Activated naive CD4-positive, alpha-beta T cell treated with anti-CD3 and anti-CD28 coated beads, Interleukin-2, amount 10 ng/mL, durations not matched to agents 7 days and 5 days (primary cell): ENCODE data around the gene DMBT1.
"Not testable (repeated sequence)": the region's sequence is repeated elsewhere in the genome, so short reads cannot be mapped to it uniquely, and the experiment has no call there.

Experiments
- CTCF ChIA-PET: fragments of 350-600 bp; sonication (Branson Sonifier 250); formaldehyde crosslinking; loops from one replicate; lab custom pipeline; 2021; ENCODE audit warnings: antibody characterized with exemption; lab: Charles Lee
- DNase-seq: peaks from one replicate; pipeline ENCODE4 v3.0.0-alpha.2; 2020
- H3K27ac Mint-ChIP-seq: one replicate; pipeline ENCODE4 v1.8.0; 2021; ENCODE audit warnings: mild to moderate bottlenecking, moderate library complexity, mixed read lengths
- H3K27me3 Mint-ChIP-seq: one replicate; pipeline ENCODE4 v1.8.0; 2021; ENCODE audit warnings: mild to moderate bottlenecking, mixed read lengths
- H3K36me3 Mint-ChIP-seq: one replicate; pipeline ENCODE4 v1.8.0; 2021; ENCODE audit warnings: mixed read lengths
- H3K4me1 Mint-ChIP-seq: one replicate; pipeline ENCODE4 v1.8.0; 2021; ENCODE audit warnings: mixed read lengths
- H3K4me3 Mint-ChIP-seq: one replicate; pipeline ENCODE4 v1.8.0; 2021; ENCODE audit warnings: mild to moderate bottlenecking, moderate library complexity, mixed read lengths
- H3K9me3 Mint-ChIP-seq: one replicate; pipeline ENCODE4 v1.8.0; 2021; ENCODE audit warnings: mixed read lengths

Gene DMBT1

DNA sequence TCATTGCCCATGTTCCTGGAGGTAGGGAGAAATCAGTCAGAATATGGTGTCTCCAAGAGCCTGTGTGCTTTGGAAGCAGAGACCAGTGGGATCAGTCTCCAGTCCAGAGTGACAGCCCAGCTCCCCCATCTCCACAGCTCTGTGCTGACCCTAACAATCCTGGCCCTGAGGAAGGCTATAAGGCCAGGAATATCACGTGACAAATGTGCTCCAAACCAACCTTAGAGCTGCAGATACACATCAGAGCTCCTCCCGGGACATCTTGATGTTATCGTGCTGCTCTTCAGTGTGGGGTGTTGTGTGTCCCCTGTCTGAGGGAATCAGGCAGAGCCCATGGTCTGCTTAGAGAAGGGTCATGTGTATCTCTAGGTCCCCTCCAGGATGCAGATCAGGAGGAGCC lies 15.2 kb downstream of the DMBT1 start:
- H3K9me3 Mint-ChIP-seq, result no peaks in the 10 kb centered on the region

GRCh38 chr10:122576291-122576690 lies 15.7 kb downstream of the DMBT1 start:
- CTCF ChIA-PET, result interaction anchor here (1.4 kb wide), 1 partner anchor 10 kb away, joined by 4 read pairs; no protein-coding TSS in a partner anchor
- H3K4me1 Mint-ChIP-seq, result no peaks in the 10 kb centered on the region
- H3K36me3 Mint-ChIP-seq, result no peaks in the 10 kb centered on the region
- H3K9me3 Mint-ChIP-seq, result no peaks in the 10 kb centered on the region
- H3K27ac Mint-ChIP-seq, result no peak overlapping the region
- no peak overlapping the region for H3K4me3 Mint-ChIP-seq
- DNase-seq, result no peak
- peaks cover 4% of the 10 kb centered on the region for H3K27me3 Mint-ChIP-seq

More for the DNA sequence above, 15.2 kb downstream of the DMBT1 start:
- no peak overlapping the region for H3K27ac Mint-ChIP-seq
- H3K36me3 Mint-ChIP-seq, result no peaks in the 10 kb centered on the region
- H3K27me3 Mint-ChIP-seq, result peaks cover 5% of the 10 kb centered on the region
- H3K4me1 Mint-ChIP-seq, result no peaks in the 10 kb centered on the region
- H3K4me3 Mint-ChIP-seq, result no peak overlapping the region
- DNase-seq, result no peak
- CTCF ChIA-PET, result interaction anchor here (1.4 kb wide), 1 partner anchor 10 kb away, joined by 4 read pairs; no protein-coding TSS in a partner anchor

DNA sequence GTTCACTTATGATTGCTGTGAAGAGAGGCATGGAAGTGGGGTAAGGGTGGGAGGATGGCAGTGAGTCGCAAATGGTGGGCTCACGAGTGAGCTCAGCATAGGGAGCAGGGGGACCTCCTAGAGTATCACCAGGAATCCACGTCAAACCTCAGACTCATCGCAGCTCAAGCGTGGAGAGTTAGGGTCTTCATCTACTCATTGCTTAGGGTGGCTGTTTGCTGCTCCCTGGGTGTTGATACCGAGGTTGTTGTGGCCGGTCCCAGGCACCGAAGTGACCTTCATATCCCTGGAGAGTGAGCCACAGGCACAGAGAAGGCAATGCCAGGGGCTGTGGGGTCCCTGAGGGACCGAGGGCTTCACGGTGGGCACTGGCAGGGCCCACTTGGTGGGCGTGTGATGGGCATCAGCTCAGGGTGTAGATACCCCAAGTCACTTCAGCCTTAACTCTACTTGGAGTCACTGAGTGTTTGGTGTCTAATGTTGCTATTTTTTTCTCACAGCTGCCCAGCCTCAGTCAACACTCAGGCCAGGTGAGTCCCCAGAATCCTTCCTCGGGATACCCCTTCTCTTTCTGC lies 16.8 kb downstream of the DMBT1 start:
- no peak overlapping the region for H3K27ac Mint-ChIP-seq
- CTCF ChIA-PET, result interaction anchor here (1.3 kb wide), 1 partner anchor 12 kb away, joined by 6 read pairs; no protein-coding TSS in a partner anchor
- no peaks in the 10 kb centered on the region for H3K4me1 Mint-ChIP-seq
- peaks cover 4% of the 10 kb centered on the region for H3K27me3 Mint-ChIP-seq
- no peaks in the 10 kb centered on the region for H3K9me3 Mint-ChIP-seq
- no peak for DNase-seq
- no peaks in the 10 kb centered on the region for H3K36me3 Mint-ChIP-seq
- H3K4me3 Mint-ChIP-seq, result no peak overlapping the region

GRCh38 chr10:122586070-122586469 lies 25.5 kb downstream of the DMBT1 start:
- H3K4me3 Mint-ChIP-seq, H3K4me1 Mint-ChIP-seq, H3K27me3 Mint-ChIP-seq, DNase-seq, H3K27ac Mint-ChIP-seq, CTCF ChIA-PET, H3K36me3 Mint-ChIP-seq, H3K9me3 Mint-ChIP-seq: not testable (repeated sequence)

DNA sequence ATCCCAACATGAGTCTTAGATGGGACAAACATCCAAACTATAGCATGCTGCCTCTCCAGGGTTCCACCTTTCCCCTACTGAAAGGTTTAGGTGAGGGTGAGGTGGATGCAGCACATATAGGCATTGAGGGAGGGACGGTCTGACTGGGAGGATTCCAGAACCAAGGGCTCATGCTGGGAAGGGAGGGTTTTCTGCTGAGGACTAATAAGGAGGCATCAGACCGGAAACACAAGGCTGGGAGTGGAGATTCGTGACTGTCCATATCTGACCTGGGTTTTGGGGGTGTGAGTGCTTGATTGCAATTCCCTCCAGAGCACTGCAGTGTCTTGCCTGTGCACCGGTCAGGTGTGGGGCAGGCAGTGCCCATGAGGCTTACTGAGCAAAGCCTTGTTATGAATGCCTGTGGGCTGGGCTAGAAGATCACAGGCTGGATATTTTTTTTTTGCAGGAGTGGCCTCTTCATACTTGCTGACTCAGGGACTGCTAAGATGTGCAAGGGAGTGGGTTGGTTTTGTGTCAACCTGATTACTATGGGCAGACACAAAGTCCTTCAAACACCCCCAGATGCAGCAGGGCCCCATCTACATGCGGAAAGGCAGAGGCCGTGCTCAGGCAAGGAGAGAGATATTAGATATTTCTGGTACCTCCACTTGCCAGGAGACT lies 26.7 kb downstream of the DMBT1 start:
- CTCF ChIA-PET, result no interaction called here
- Mint-ChIP-seq H3K27ac (no peak overlapping the region), H3K36me3 (no peaks in the 10 kb centered on the region), H3K4me3 (no peak overlapping the region), H3K27me3 (peaks cover 5% of the 10 kb centered on the region), H3K4me1 (no peaks in the 10 kb centered on the region), H3K9me3 (no peaks in the 10 kb centered on the region)
- no peak for DNase-seq

GRCh38 chr10:122588381-122588780 lies 27.8 kb downstream of the DMBT1 start:
- DNase-seq, result no peak
- Mint-ChIP-seq H3K4me1 (no peaks in the 10 kb centered on the region), H3K36me3 (no peaks in the 10 kb centered on the region), H3K27ac (no peak overlapping the region), H3K4me3 (no peak overlapping the region), H3K27me3 (peaks cover 8% of the 10 kb centered on the region), H3K9me3 (no peaks in the 10 kb centered on the region)
- CTCF ChIA-PET, result no interaction called here

DNA sequence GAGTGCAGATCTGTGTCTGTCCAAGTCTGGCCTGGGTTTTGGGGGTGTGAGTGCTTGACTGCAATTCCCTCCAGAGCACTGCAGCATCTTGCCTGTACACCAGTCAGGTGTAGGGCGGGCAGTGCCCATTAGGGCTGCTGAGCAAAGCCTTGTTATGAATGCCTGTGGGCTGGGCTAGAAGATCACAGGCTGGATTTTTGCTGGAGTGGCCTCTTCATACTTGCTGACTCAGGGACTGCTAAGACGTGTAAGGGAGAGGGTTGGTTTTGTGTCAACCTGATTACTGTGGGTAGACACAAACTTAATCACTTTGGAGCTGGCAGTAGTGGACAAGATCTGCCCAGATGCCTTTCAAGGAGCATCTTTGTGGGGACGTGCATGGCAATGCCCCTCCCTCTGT lies 29.6 kb downstream of the DMBT1 start:
- H3K27me3 Mint-ChIP-seq, result peaks cover 10% of the 10 kb centered on the region
- no peaks in the 10 kb centered on the region for H3K4me1 Mint-ChIP-seq
- H3K36me3 Mint-ChIP-seq, result no peaks in the 10 kb centered on the region
- H3K9me3 Mint-ChIP-seq, result no peaks in the 10 kb centered on the region
- CTCF ChIA-PET, result no interaction called here
- H3K27ac Mint-ChIP-seq, result no peak overlapping the region
- H3K4me3 Mint-ChIP-seq, result no peak overlapping the region
- DNase-seq, result no peak

- Mint-ChIP-seq H3K9me3 (no peaks in the 10 kb centered on the region), H3K4me1 (no peaks in the 10 kb centered on the region), H3K4me3 (no peak overlapping the region), H3K27me3 (peaks cover 5% of the 10 kb centered on the region), H3K36me3 (no peaks in the 10 kb centered on the region), H3K27ac (no peak overlapping the region)
- CTCF ChIA-PET, result no interaction called here
- no peak for DNase-seq
Measured at GRCh38 chr10:122591736-122592135, 31.2 kb downstream of the DMBT1 start.

GRCh38 chr10:122592161-122592560 lies 31.6 kb downstream of the DMBT1 start:
- H3K27ac Mint-ChIP-seq, result no peak overlapping the region
- H3K36me3 Mint-ChIP-seq, result no peaks in the 10 kb centered on the region
- no peaks in the 10 kb centered on the region for H3K9me3 Mint-ChIP-seq
- H3K4me3 Mint-ChIP-seq, result no peak overlapping the region
- no peaks in the 10 kb centered on the region for H3K4me1 Mint-ChIP-seq
- CTCF ChIA-PET, result no interaction called here
- DNase-seq, result no peak
- peaks cover 4% of the 10 kb centered on the region for H3K27me3 Mint-ChIP-seq

DNA sequence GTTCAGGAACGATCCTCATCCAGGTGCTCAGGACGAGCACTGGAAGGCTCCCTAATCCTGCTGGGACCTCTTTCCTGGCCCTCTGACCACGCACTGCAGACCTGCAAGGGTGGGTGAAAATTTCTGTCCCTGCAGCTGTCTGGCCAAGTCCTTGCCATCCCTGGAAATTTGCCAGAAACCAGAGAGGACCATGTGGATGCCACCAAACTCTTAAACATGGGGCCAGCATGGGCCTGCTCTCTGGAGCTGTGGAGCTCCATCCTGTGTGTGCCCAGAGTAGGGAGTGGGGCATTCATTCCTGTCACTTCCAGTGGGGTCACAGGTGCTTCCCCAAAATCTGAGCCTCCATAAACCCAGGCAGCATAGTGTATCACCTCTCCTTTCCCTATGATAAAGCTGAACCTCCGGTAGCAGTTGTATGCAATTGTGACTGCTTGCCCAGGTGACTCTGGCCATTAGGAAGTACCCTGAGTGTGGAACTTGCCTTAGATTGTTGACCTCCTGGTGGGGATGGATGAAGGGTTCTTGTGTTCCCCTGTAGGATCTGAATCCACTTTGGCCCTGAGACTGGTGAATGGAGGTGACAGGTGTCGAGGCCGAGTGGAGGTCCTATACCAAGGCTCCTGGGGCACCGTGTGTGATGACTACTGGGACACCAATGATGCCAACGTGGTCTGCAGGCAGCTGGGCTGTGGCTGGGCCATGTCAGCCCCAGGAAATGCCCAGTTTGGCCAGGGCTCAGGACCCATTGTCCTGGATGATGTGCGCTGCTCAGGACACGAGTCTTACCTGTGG lies 57.1 kb downstream of the DMBT1 start:
- no peak for DNase-seq
- H3K9me3 Mint-ChIP-seq, result no peaks in the 10 kb centered on the region
- no peak overlapping the region for H3K27ac Mint-ChIP-seq
- H3K36me3 Mint-ChIP-seq, result no peaks in the 10 kb centered on the region
- H3K4me1 Mint-ChIP-seq, result no peaks in the 10 kb centered on the region
- no peak overlapping the region for H3K4me3 Mint-ChIP-seq
- no peaks in the 10 kb centered on the region for H3K27me3 Mint-ChIP-seq
- CTCF ChIA-PET, result no interaction called here

GRCh38 chr10:122618461-122619165 lies 58.1 kb downstream of the DMBT1 start:
- no peak overlapping the region for H3K4me3 Mint-ChIP-seq
- CTCF ChIA-PET, result no interaction called here
- H3K4me1 Mint-ChIP-seq, result no peaks in the 10 kb centered on the region
- DNase-seq, result no peak
- H3K27ac Mint-ChIP-seq, result no peak overlapping the region
- no peaks in the 10 kb centered on the region for H3K27me3 Mint-ChIP-seq
- H3K36me3 Mint-ChIP-seq, result no peaks in the 10 kb centered on the region
- H3K9me3 Mint-ChIP-seq, result no peaks in the 10 kb centered on the region

DNA sequence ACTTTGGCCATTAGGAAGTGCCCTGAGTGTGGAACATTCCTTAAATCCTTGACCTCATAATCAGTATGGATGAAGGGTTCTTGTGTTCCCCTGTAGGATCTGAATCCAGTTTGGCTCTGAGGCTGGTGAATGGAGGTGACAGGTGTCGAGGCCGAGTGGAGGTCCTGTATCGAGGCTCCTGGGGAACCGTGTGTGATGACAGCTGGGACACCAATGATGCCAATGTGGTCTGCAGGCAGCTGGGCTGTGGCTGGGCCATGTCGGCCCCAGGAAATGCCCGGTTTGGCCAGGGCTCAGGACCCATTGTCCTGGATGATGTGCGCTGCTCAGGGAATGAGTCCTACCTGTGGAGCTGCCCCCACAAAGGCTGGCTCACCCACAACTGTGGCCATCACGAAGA lies 60.4 kb downstream of the DMBT1 start:
- DNase-seq, CTCF ChIA-PET, H3K4me3 Mint-ChIP-seq, H3K27me3 Mint-ChIP-seq, H3K36me3 Mint-ChIP-seq, H3K9me3 Mint-ChIP-seq, H3K27ac Mint-ChIP-seq, H3K4me1 Mint-ChIP-seq: not testable (repeated sequence)

DNA sequence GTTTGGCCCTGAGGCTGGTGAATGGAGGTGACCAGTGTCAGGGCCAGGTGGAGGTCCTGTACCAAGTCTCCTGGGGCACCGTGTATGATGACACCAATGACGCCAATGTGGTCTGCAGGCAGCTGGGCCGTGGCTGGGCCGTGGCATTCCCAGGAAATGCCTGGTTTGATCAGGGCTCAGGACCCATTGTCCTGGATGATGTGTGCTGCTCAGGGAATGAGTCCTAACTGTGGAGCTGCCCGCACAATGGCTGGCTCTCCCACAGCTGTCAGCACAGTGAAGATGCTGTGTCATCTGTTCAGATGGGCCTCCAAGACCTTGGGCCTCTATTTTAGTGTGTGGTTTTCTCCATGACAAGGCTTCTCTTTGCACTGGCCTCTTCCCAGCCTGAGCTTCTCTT lies 64.0 kb downstream of the DMBT1 start:
- CTCF ChIA-PET, result no interaction called here
- Mint-ChIP-seq H3K36me3 (no peaks in the 10 kb centered on the region), H3K27ac (no peak overlapping the region), H3K4me3 (no peak overlapping the region), H3K9me3 (no peaks in the 10 kb centered on the region), H3K4me1 (no peaks in the 10 kb centered on the region), H3K27me3 (peaks cover 4% of the 10 kb centered on the region)
- no peak for DNase-seq

DNA sequence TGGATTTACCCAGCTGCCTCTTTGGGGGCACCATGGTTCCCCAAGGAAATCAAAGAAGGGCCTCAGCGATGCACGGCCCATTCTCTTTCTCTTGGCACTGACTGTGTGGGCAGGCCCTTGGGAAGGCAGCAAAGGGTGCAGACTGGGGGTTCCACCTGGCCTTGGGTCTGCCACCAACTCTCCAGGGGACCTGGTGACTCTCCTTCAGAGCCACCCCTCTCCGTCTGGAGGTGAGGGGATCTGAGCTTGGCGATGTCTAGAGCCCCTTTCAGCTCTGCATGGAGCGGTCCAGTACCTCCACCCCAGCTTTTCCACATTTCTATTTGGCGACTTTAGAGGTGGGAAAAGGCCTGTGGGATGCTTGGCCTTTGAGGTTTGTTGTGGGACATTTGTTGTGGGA lies 70.0 kb downstream of the DMBT1 start:
- Mint-ChIP-seq H3K4me1 (no peaks in the 10 kb centered on the region), H3K27me3 (peaks cover 3% of the 10 kb centered on the region), H3K4me3 (no peak overlapping the region), H3K36me3 (no peaks in the 10 kb centered on the region), H3K27ac (no peak overlapping the region), H3K9me3 (no peaks in the 10 kb centered on the region)
- no peak for DNase-seq
- CTCF ChIA-PET, result no interaction called here
